Subcutaneous abdominal adipose tissue (tissue), 5 donors: Measurements from ENCODE around the gene TPM1.

Source experiments
- H3K27ac ChIP-seq: one replicate; pipeline ENCODE4 v1.7.0; 2013; ENCODE audit warnings: low read depth, mild to moderate bottlenecking, inconsistent platforms, low read length, moderate library complexity
- H3K27me3 ChIP-seq, 5 donors: one replicate each; pipeline ENCODE4 v1.7.0; 2013; ENCODE audit warnings: low read length in 5 of 5, inconsistent platforms in 1 of 5; ENCODE audit not compliant: control insufficient read depth in 5 of 5, insufficient read depth in 4 of 5
- H3K36me3 ChIP-seq, 5 donors: one replicate each; pipeline ENCODE4 v1.7.0; 2013; ENCODE audit warnings: low read length in 5 of 5; ENCODE audit not compliant: control insufficient read depth in 5 of 5, insufficient read depth in 5 of 5
- H3K4me1 ChIP-seq, 5 donors: one replicate each; pipeline ENCODE4 v1.7.0; 2013; ENCODE audit warnings: low read length in 5 of 5, mild to moderate bottlenecking in 3 of 5, moderate library complexity in 1 of 5; ENCODE audit not compliant: control insufficient read depth in 5 of 5, insufficient read depth in 5 of 5
- H3K4me3 ChIP-seq, 5 donors: one replicate each; pipeline ENCODE4 v1.7.0; 2013; ENCODE audit warnings: low read length in 5 of 5, low read depth in 1 of 5
- H3K9ac ChIP-seq, 5 donors: one replicate each; pipeline ENCODE4 v1.7.0; 2013; ENCODE audit warnings: low read length in 5 of 5, mild to moderate bottlenecking in 4 of 5, moderate library complexity in 3 of 5
- H3K9me3 ChIP-seq, 5 donors: one replicate each; pipeline ENCODE4 v1.7.0; 2013; ENCODE audit warnings: low read length in 5 of 5; ENCODE audit not compliant: control insufficient read depth in 5 of 5
- donor health status: healthy.
- donor health status: healthy.
- donor health status: healthy.
- donor health status: healthy.
- donor health status: healthy.

Gene TPM1

DNA sequence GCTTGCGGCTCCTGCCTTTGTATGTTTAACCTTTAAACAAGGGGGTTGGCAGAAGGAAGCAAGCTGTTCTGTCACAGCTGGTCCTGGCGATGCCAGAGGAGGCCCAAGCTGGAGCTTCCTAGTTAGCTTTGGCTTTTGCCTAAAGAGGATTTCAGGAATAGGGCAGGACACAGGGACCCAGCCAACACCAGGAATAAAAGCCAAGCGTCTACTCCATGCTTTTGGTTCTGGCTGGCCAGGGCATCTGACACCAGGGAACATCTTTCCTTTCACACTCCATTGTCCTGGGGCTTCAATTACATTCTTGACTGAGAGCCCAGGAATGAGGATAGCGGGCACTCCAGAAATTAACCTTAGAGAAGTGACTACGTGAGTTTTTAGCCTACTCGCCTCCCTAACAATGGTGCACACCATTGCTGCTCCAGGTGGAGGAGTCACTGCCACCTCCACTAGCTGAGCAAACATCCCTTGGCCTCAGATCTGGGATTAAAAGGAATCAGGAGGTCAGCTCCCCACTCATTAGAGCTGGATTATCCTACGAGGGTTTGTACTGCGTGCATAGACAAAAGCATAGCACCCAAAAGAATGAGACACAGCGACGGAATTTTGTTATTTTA is 38.2 kb downstream of the TPM1 start:
- Histone ChIP-seq H3K9ac (no peak overlapping the region), H3K36me3 (no peaks in the 10 kb centered on the region), H3K9me3 (no peaks in the 10 kb centered on the region), H3K4me1 (peaks cover 0 to 9% (median 3%) of the 10 kb centered on the region in 5 donors), H3K27ac (no peak overlapping the region), H3K4me3 (no peak overlapping the region), H3K27me3 (no peaks in the 10 kb centered on the region)

GRCh38 chr15:63082366-63082765 is 39.8 kb downstream of the TPM1 start:
- Histone ChIP-seq H3K36me3 (no peaks in the 10 kb centered on the region), H3K27ac (no peak overlapping the region), H3K27me3 (no peaks in the 10 kb centered on the region), H3K9ac (no peak overlapping the region), H3K4me3 (no peak overlapping the region), H3K9me3 (no peaks in the 10 kb centered on the region), H3K4me1 (peaks cover 0 to 2% (median 0%) of the 10 kb centered on the region in 5 donors)

DNA sequence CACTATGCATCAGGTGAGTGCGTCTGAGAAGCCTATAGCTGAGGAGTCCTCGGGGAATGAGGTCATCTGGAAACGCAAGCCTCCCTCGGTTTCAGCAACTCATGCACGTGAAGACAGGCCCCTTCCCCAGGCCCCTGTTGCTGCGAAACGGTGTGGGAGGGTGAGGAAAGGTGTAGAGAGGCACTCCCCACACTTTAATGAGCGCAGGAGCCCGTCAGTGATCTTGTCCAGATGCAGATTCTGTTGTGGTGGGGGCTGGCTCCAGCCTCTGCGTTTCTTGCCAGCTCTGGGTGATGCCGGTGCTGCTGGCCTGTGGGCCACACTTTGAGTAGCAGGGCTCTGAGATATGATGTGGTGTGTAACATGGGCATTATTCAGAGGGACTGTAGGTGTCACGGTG is 40.5 kb downstream of the TPM1 start:
- H3K9ac ChIP-seq, result no peak overlapping the region
- H3K27ac ChIP-seq, result no peak overlapping the region
- H3K9me3 ChIP-seq, result no peaks in the 10 kb centered on the region
- no peak overlapping the region for H3K4me3 ChIP-seq
- no peaks in the 10 kb centered on the region for H3K27me3 ChIP-seq
- H3K36me3 ChIP-seq, result no peaks in the 10 kb centered on the region
- peaks cover 0 to 2% (median 0%) of the 10 kb centered on the region in 5 donors for H3K4me1 ChIP-seq

DNA sequence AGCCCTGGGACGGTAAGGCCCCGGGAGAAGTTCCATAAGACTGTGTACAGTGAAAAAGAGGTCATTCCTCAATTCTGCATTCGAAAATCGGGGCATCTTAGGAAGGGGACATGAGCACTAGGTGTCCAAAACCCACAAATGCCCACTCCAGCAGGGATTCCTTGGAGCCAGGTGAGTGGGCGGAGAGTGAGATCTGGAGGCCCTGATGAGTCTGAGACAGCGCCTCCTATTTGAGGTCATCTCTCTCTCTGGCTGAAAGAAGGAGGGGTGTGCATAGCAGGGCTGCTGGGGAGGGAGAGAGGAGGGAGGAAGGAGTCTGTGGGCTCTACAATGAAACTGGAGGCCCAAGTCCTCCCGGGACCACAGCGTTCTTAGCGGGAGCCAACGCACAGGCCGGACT is 41.0 kb downstream of the TPM1 start:
- H3K4me1 ChIP-seq, result peaks cover 0 to 3% (median under 1%) of the 10 kb centered on the region in 5 donors
- no peaks in the 10 kb centered on the region for H3K9me3 ChIP-seq
- H3K9ac ChIP-seq, result no peak overlapping the region
- H3K4me3 ChIP-seq, result no peak overlapping the region
- H3K27me3 ChIP-seq, result no peaks in the 10 kb centered on the region
- no peaks in the 10 kb centered on the region for H3K36me3 ChIP-seq
- no peak overlapping the region for H3K27ac ChIP-seq

DNA sequence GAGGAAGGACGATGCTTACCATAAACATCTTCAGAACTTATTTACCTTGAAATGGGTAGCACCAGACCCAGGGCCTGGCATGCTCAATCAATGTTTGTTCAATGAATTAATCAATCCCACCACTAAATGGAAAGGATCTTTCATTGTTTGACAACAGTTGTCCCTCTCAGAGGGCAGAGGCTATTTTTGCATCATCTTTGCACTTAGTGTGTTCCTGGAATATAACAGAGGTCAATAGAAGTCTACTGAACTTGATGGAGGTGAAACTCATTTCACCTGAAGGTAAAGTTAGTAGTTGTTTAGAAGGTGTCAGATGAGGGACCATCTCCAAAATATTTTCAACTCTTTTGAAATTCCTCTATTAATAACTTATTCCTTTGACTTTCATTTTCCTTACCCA is 42.3 kb downstream of the TPM1 start:
- H3K9ac ChIP-seq, result no peak overlapping the region
- no peaks in the 10 kb centered on the region for H3K36me3 ChIP-seq
- no peaks in the 10 kb centered on the region for H3K9me3 ChIP-seq
- peaks cover 5 to 15% (median 12%) of the 10 kb centered on the region in 5 donors for H3K4me1 ChIP-seq
- H3K4me3 ChIP-seq, result no peak overlapping the region
- H3K27ac ChIP-seq, result no peak overlapping the region
- no peaks in the 10 kb centered on the region for H3K27me3 ChIP-seq

DNA sequence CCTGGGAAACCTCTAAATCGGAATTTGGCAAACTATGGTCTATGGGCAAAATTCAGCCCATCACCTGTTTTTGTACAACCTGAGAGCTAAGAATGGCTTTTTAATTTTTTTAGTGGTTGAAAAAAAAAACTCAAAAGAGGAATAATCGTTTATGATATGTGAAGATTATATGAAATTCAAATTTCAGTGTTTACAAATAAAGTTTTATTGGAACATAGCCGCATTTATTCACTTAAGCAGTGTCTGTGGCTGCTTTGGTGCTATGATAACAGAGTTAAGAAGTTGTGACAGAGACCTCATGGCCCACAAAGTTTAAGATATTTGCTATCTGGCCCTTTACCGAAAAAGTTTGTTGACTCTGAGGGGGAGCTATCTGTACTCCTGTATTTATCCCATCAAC is 42.7 kb downstream of the TPM1 start:
- Histone ChIP-seq H3K4me1 (peaks cover 5 to 16% (median 12%) of the 10 kb centered on the region in 5 donors), H3K36me3 (no peaks in the 10 kb centered on the region), H3K9ac (no peak overlapping the region), H3K27me3 (no peaks in the 10 kb centered on the region), H3K27ac (no peak overlapping the region), H3K9me3 (no peaks in the 10 kb centered on the region), H3K4me3 (no peak overlapping the region)

GRCh38 chr15:63086271-63086670 is 43.7 kb downstream of the TPM1 start:
- H3K4me1 ChIP-seq, result peaks cover 5 to 16% (median 12%) of the 10 kb centered on the region in 5 donors
- H3K4me3 ChIP-seq, result no peak overlapping the region
- no peaks in the 10 kb centered on the region for H3K9me3 ChIP-seq
- no peaks in the 10 kb centered on the region for H3K27me3 ChIP-seq
- no peak overlapping the region for H3K9ac ChIP-seq
- no peaks in the 10 kb centered on the region for H3K36me3 ChIP-seq
- no peak overlapping the region for H3K27ac ChIP-seq

GRCh38 chr15:63086947-63087346 is 44.4 kb downstream of the TPM1 start:
- Histone ChIP-seq H3K9me3 (no peaks in the 10 kb centered on the region), H3K9ac (no peak overlapping the region), H3K27me3 (no peaks in the 10 kb centered on the region), H3K36me3 (no peaks in the 10 kb centered on the region), H3K4me1 (peaks cover 5 to 16% (median 12%) of the 10 kb centered on the region in 5 donors), H3K4me3 (no peak overlapping the region), H3K27ac (no peak overlapping the region)

DNA sequence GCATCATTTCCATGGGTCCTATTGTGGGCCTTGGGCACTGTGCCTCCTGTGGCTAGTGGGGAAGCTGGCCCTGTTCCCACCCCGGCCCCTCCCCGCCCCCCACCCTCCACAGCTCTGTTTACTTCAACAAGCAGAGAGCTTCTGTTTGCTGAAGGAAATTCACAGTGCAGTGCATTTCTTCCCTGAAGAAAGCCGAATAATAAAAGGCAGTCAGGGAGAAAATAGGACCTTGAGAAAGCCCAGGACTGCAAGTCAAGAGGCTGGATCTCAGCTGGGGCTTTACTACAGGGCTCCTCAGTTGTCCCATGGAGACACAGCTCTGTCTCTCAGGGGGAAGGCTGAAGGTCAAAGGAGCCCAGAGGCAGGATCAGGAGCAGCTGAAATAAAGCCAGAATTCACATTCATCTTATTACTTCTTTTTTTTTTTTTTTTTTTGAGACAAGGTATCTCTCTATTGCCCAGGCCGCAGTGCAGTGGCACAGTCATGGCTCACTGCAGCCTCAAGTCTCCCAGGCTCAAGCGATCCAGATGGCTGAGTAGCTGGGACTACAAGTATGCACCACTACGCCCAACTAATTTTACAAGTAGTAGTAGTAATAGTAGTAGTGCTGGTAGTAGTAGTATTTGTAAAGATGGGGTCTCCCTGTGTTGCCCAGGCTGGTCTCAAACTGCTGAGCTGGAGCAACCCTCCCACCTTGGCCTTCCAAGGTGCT is 46.1 kb downstream of the TPM1 start:
- no peaks in the 10 kb centered on the region for H3K9me3 ChIP-seq
- H3K36me3 ChIP-seq, result no peaks in the 10 kb centered on the region
- H3K4me3 ChIP-seq, result no peak overlapping the region
- no peaks in the 10 kb centered on the region for H3K27me3 ChIP-seq
- no peak overlapping the region for H3K27ac ChIP-seq
- peaks cover 8 to 20% (median 12%) of the 10 kb centered on the region in 5 donors for H3K4me1 ChIP-seq
- H3K9ac ChIP-seq, result no peak overlapping the region

DNA sequence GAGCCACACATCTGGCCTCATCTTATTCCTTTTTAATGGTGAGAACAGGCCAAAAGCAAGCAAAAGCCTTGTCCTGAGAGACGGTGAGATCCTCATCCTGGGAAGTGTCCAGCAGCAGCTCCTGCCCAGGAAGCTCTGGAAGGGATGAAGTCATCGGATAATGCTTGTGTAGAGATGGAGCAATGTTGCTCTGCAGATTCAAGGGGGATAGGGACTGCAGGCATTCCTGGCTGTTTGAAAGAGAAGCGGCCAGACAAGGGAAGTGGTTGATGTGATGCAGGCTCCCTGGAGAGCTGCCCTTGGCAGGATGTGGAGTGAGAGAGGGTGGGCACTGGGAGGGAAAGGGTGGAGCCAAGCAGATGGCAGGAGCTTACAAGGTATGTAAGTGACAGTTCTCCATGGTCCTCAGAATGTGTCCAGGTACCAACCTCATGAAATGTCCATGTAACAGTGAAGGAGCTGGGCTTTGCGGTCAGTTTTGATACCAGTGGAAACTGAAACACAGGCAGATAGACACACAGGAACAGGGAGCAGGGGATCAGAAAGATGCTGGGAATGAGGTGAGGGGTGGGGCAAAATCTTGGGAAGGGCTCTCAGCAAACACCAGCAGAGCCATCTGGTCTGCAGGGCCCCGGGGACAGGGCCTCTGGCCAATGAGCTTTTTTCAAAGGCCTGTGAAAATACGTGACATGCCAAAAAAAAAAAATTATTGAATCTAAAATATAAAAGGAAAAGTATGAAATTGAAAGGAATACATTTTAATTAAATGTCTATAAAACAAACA is 46.9 kb downstream of the TPM1 start:
- H3K36me3 ChIP-seq, result no peaks in the 10 kb centered on the region
- H3K4me1 ChIP-seq, result peaks cover 8 to 20% (median 12%) of the 10 kb centered on the region in 5 donors
- H3K27me3 ChIP-seq, result no peaks in the 10 kb centered on the region
- H3K9ac ChIP-seq, result no peak overlapping the region
- no peak overlapping the region for H3K4me3 ChIP-seq
- H3K27ac ChIP-seq, result no peak overlapping the region
- no peaks in the 10 kb centered on the region for H3K9me3 ChIP-seq
